Sigmoid colon (tissue), 7 donors: ENCODE measurements around the gene NUMB. TPM values are rescaled to one million over a fixed set of nuclear protein-coding genes. Genes with fewer than 3 reads are reported as not detected.

ENCODE experiments used
- DNase-seq: peaks from one replicate; pipeline ENCODE4 v3.0.0-alpha.2; 2019
- H3K27ac ChIP-seq, 4 donors: fragments of 200-600 bp; sonication (generic); one replicate each; pipeline ENCODE4 v1.5.1; 2016 to 2019; ENCODE audit warnings: mild to moderate bottlenecking in 1 of 4
- H3K27me3 ChIP-seq, 3 donors: fragments of 200-600 bp; sonication (generic); one replicate each; pipeline ENCODE4 v1.5.1; 2019; ENCODE audit warnings: mild to moderate bottlenecking in 1 of 3
- H3K36me3 ChIP-seq, 4 donors: fragments of 200-600 bp; sonication (generic); one replicate each; pipeline ENCODE4 v1.5.1; 2016 to 2019
- H3K4me1 ChIP-seq, 4 donors: fragments of 200-600 bp; sonication (generic); one replicate each; pipeline ENCODE4 v1.5.1; 2017 to 2019
- H3K4me3 ChIP-seq, 4 donors: fragments of 200-600 bp; sonication (generic); one replicate each; pipeline ENCODE4 v1.5.1; 2017 to 2019; ENCODE audit warnings: mild to moderate bottlenecking in 2 of 4, moderate library complexity in 1 of 4
- H3K9me3 ChIP-seq, 4 donors: fragments of 200-600 bp in 3 of 4; sonication (generic) in 3 of 4; one replicate each; pipeline versions ENCODE4 v1.5.1 to v1.6.1; 2013 to 2019
- CTCF ChIP-seq, 4 experiments: fragments of 450-650 bp in 3 of 4; fragments of 200-600 bp in 1 of 4; IDR thresholded peaks; one replicate each; pipeline ENCODE4 v1.5.1; 2016 to 2019; ENCODE audit warnings: antibody characterized with exemption in 4 of 4, mild to moderate bottlenecking in 3 of 4, moderate library complexity in 2 of 4
- EP300 ChIP-seq, 4 donors: sonication (generic); formaldehyde crosslinking; IDR thresholded peaks; one replicate each; pipeline ENCODE4 v1.6.1; 2017; ENCODE audit warnings: antibody characterized with exemption in 4 of 4
- POLR2A ChIP-seq, 2 donors: fragments of 450-650 bp; IDR thresholded peaks; one replicate each; pipeline ENCODE4 v1.6.1; 2016; ENCODE audit warnings: antibody characterized with exemption in 2 of 2, mild to moderate bottlenecking in 2 of 2, moderate library complexity in 2 of 2
- POLR2AphosphoS5 ChIP-seq, 4 donors: sonication (generic); formaldehyde crosslinking; IDR thresholded peaks; one replicate each; pipeline ENCODE4 v1.6.1; 2017; ENCODE audit warnings: antibody characterized with exemption in 4 of 4
- WGBS, 2 donors: extraction: QIAGEN DNeasy Blood & Tissue Kit; methylation state at CpG; one replicate each; pipeline ENCODE4 v1.1.7; 2013; 5-methylcytosine and 5-hydroxymethylcytosine counted together
- intact Hi-C: fragments of 100-400 bp; cut with DNase I; formaldehyde crosslinking; loops from one replicate; pipeline ENCODE4 v1.15.1; 2023
- polyA plus RNA-seq, 3 donors: library from polyadenylated mRNA; stranded (reverse); fragments of 200-250 nt; gene quantifications; one replicate each; pipeline ENCODE4 v1.2.3, GENCODE V29; 2013
- total RNA-seq, 4 donors: library from RNA; depleted of rRNA; stranded (reverse); fragments of >200 nt; gene quantifications; one replicate each; pipeline ENCODE4 v1.1.0, GENCODE V29; 2016
- donor health status: healthy with polysubstance abuse.
- donor health status: Bipolar disorder and iron deficiency.
- donor health status: healthy.

The NUMB gene
- total and polyA plus RNA-seq, 7 donors: 37.6 to 80.3 (median 53.4) TPM

GRCh38 chr14:73253721-73254120 is 204.6 kb downstream of the NUMB start:
- peaks cover 0 to 45% (median 0%) of the 10 kb centered on the region in 4 donors for H3K36me3 ChIP-seq
- WGBS, 2 donors: 92 to 94% methylated on average over 12 of the region's 12 CpGs
- no peaks in the 10 kb centered on the region for H3K4me1 ChIP-seq
- DNase-seq: no peak
- no peak overlapping the region for H3K4me3 ChIP-seq
- H3K27me3 ChIP-seq: no peaks in the 10 kb centered on the region
- H3K9me3 ChIP-seq: no peaks in the 10 kb centered on the region
- no peak overlapping the region for H3K27ac ChIP-seq
- intact Hi-C loops: no loop called here
- TF ChIP-seq EP300 (IDR thresholded peaks at IDR 0.05) (no peak), POLR2AphosphoS5 (IDR thresholded peaks at IDR 0.05) (no peak), POLR2A (IDR thresholded peaks at IDR 0.05) (no peak), CTCF (IDR thresholded peaks at IDR 0.05) (no peak)

- peaks cover 0 to 43% (median 0%) of the 10 kb centered on the region in 4 donors for H3K36me3 ChIP-seq
- WGBS, 2 donors: 93% methylated on average over 10 of the region's 10 CpGs
- no peak overlapping the region for H3K4me3 ChIP-seq
- DNase-seq: no peak
- no peaks in the 10 kb centered on the region for H3K4me1 ChIP-seq
- intact Hi-C loops: no loop called here
- no peak overlapping the region for H3K27ac ChIP-seq
- TF ChIP-seq POLR2AphosphoS5 (IDR thresholded peaks at IDR 0.05) (no peak), EP300 (IDR thresholded peaks at IDR 0.05) (no peak), CTCF (IDR thresholded peaks at IDR 0.05) (no peak), POLR2A (IDR thresholded peaks at IDR 0.05) (no peak)
- H3K9me3 ChIP-seq: no peaks in the 10 kb centered on the region
- H3K27me3 ChIP-seq: no peaks in the 10 kb centered on the region
Observed at GRCh38 chr14:73253323-73253610, 205.1 kb downstream of the NUMB start.

GRCh38 chr14:73252491-73253322 is 205.6 kb downstream of the NUMB start:
- TF ChIP-seq POLR2AphosphoS5 (IDR thresholded peaks at IDR 0.05) (no peak), EP300 (IDR thresholded peaks at IDR 0.05) (no peak)
- intact Hi-C loops: no loop called here
- H3K36me3 ChIP-seq: peaks cover 0 to 43% (median 0%) of the 10 kb centered on the region in 4 donors
- no peak overlapping the region for H3K4me3 ChIP-seq
- WGBS, 2 donors: 88 to 90% methylated on average over 29 of the region's 29 CpGs
- no peak overlapping the region for H3K27ac ChIP-seq
- H3K9me3 ChIP-seq: no peaks in the 10 kb centered on the region
- H3K4me1 ChIP-seq: no peaks in the 10 kb centered on the region
- DNase-seq: no peak
- H3K27me3 ChIP-seq: no peaks in the 10 kb centered on the region

GRCh38 chr14:73251516-73252215 is 206.7 kb downstream of the NUMB start:
- Histone ChIP-seq H3K36me3 (peaks cover 0 to 43% (median 0%) of the 10 kb centered on the region in 4 donors), H3K9me3 (no peaks in the 10 kb centered on the region), H3K27ac (no peak overlapping the region), H3K27me3 (peaks cover 0 to under 1% (median 0%) of the 10 kb centered on the region in 3 donors), H3K4me3 (no peak overlapping the region), H3K4me1 (no peaks in the 10 kb centered on the region)
- intact Hi-C loops: no loop called here
- DNase-seq: no peak
- TF ChIP-seq EP300 (IDR thresholded peaks at IDR 0.05) (no peak), POLR2A (IDR thresholded peaks at IDR 0.05) (no peak), POLR2AphosphoS5 (IDR thresholded peaks at IDR 0.05) (no peak), CTCF (IDR thresholded peaks at IDR 0.05) (no peak)
- WGBS, 2 donors: 92 to 94% methylated on average over 30 of the region's 30 CpGs

- peaks cover 0 to 5% (median 0%) of the 10 kb centered on the region in 3 donors for H3K27me3 ChIP-seq
- peaks cover 0 to 3% (median 1%) of the 10 kb centered on the region in 4 donors for H3K4me1 ChIP-seq
- intact Hi-C loops: no loop called here
- H3K4me3 ChIP-seq: no peak overlapping the region
- WGBS, 2 donors: 93 to 94% methylated on average over 27 of the region's 27 CpGs
- H3K27ac ChIP-seq: no peak overlapping the region
- H3K36me3 ChIP-seq: peaks cover 0 to 43% (median 0%) of the 10 kb centered on the region in 4 donors
- H3K9me3 ChIP-seq: no peaks in the 10 kb centered on the region
- no peak for DNase-seq
- TF ChIP-seq EP300 (IDR thresholded peaks at IDR 0.05): no peak
- TF ChIP-seq POLR2AphosphoS5 (IDR thresholded peaks at IDR 0.05): no peak
- no peak for TF ChIP-seq POLR2A (IDR thresholded peaks at IDR 0.05)
- TF ChIP-seq CTCF (IDR thresholded peaks at IDR 0.05): no peak
Observed at GRCh38 chr14:73250781-73251500, 207.4 kb downstream of the NUMB start.
